Panc1 (cell line): ENCODE data around the gene EIF4E2.

Experiments
- POLR2AphosphoS5 ChIP-seq: IDR thresholded peaks from 2 replicates; pipeline ENCODE4 v1.6.1; 2012; ENCODE audit warnings: mild to moderate bottlenecking, low read depth, low read length, moderate library complexity
- TF ChIP-seq, protein P1 (sequence below): fragments of 450-650 bp; IDR thresholded peaks from 2 replicates; pipeline ENCODE4 v1.5.1; 2017; ENCODE audit warnings: mild to moderate bottlenecking
- TF ChIP-seq, protein P2 (sequence below), 2 experiments: IDR thresholded peaks; 2 replicates each; pipeline ENCODE4 v1.6.1; 2011 to 2012; ENCODE audit warnings: low read depth in 2 of 2, control low read depth in 1 of 2, low read length in 1 of 2, mild to moderate bottlenecking in 1 of 2, moderate library complexity in 1 of 2; ENCODE audit not compliant: insufficient read depth in 1 of 2

GRCh38 chr2:232527905-232528470 is 22.5 kb upstream of the EIF4E2 start:
- TF ChIP-seq, protein P1, sequence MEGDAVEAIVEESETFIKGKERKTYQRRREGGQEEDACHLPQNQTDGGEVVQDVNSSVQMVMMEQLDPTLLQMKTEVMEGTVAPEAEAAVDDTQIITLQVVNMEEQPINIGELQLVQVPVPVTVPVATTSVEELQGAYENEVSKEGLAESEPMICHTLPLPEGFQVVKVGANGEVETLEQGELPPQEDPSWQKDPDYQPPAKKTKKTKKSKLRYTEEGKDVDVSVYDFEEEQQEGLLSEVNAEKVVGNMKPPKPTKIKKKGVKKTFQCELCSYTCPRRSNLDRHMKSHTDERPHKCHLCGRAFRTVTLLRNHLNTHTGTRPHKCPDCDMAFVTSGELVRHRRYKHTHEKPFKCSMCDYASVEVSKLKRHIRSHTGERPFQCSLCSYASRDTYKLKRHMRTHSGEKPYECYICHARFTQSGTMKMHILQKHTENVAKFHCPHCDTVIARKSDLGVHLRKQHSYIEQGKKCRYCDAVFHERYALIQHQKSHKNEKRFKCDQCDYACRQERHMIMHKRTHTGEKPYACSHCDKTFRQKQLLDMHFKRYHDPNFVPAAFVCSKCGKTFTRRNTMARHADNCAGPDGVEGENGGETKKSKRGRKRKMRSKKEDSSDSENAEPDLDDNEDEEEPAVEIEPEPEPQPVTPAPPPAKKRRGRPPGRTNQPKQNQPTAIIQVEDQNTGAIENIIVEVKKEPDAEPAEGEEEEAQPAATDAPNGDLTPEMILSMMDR = no peak
- TF ChIP-seq, protein P2, sequence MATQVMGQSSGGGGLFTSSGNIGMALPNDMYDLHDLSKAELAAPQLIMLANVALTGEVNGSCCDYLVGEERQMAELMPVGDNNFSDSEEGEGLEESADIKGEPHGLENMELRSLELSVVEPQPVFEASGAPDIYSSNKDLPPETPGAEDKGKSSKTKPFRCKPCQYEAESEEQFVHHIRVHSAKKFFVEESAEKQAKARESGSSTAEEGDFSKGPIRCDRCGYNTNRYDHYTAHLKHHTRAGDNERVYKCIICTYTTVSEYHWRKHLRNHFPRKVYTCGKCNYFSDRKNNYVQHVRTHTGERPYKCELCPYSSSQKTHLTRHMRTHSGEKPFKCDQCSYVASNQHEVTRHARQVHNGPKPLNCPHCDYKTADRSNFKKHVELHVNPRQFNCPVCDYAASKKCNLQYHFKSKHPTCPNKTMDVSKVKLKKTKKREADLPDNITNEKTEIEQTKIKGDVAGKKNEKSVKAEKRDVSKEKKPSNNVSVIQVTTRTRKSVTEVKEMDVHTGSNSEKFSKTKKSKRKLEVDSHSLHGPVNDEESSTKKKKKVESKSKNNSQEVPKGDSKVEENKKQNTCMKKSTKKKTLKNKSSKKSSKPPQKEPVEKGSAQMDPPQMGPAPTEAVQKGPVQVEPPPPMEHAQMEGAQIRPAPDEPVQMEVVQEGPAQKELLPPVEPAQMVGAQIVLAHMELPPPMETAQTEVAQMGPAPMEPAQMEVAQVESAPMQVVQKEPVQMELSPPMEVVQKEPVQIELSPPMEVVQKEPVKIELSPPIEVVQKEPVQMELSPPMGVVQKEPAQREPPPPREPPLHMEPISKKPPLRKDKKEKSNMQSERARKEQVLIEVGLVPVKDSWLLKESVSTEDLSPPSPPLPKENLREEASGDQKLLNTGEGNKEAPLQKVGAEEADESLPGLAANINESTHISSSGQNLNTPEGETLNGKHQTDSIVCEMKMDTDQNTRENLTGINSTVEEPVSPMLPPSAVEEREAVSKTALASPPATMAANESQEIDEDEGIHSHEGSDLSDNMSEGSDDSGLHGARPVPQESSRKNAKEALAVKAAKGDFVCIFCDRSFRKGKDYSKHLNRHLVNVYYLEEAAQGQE (IDR thresholded peaks at IDR 0.05; ENCODE audit: insufficient read depth in 1 of 2, low read depth in 2 of 2, low read length in 1 of 2) = no peak
- no peak for TF ChIP-seq POLR2AphosphoS5
